OCI-LY7 (cell line): Measurements from ENCODE around the gene IFNL4. TPM values are rescaled to one million over a fixed set of nuclear protein-coding genes. Genes with fewer than 3 reads are reported as not detected.
"Not testable (repeated sequence)": the region's sequence is repeated elsewhere in the genome, so short reads cannot be mapped to it uniquely, and the experiment has no call there.

Source experiments
- BruUV-seq: library from RNA; stranded (reverse); fragments of 400-500 nt; replicated peaks from 2 replicates; lab custom pipeline; 2021; lab: Mats Ljungman, UMichigan
- CTCF ChIA-PET: fragments of 300-600 bp; sonication (Branson Sonifier 250); formaldehyde crosslinking; loops from one replicate; lab custom pipeline; 2022; ENCODE audit warnings: antibody characterized with exemption; ENCODE audit not compliant: unreplicated experiment; lab: Charles Lee
- POLR2A ChIA-PET: fragments of 300-600 bp; sonication (Branson Sonifier 250); formaldehyde crosslinking; loops from one replicate; lab custom pipeline; 2022; ENCODE audit warnings: antibody characterized with exemption; lab: Charles Lee
- DNase-seq: peaks from one replicate; pipeline ENCODE4 v3.0.0-alpha.2; 2015; ENCODE audit warnings: low spot score
- H2AFZ ChIP-seq: fragments of 200-600 bp; sonication (generic), shearing (Covaris generic); 2 replicates; pipeline ENCODE4 v1.6.1; 2014; ENCODE audit warnings: mild to moderate bottlenecking, antibody characterized with exemption, low read length, moderate library complexity
- H3K27ac ChIP-seq: fragments of 200-600 bp; sonication (generic); 2 replicates; pipeline ENCODE4 v1.5.1; 2014; ENCODE audit warnings: mixed run types, low read depth, mild to moderate bottlenecking, moderate library complexity, low read length, inconsistent platforms; ENCODE audit not compliant: poor library complexity, severe bottlenecking
- H3K36me3 ChIP-seq: fragments of 200-600 bp; sonication (generic); 2 replicates; pipeline ENCODE4 v1.6.1; 2014; ENCODE audit warnings: mild to moderate bottlenecking, antibody characterized with exemption, low read length, moderate library complexity, mixed read lengths; ENCODE audit not compliant: insufficient read depth
- H3K4me1 ChIP-seq: fragments of 200-600 bp; sonication (generic); 2 replicates; pipeline ENCODE4 v1.5.1; 2014; ENCODE audit warnings: mild to moderate bottlenecking, low read length; ENCODE audit not compliant: insufficient read depth, poor library complexity, severe bottlenecking
- H3K4me2 ChIP-seq: fragments of 200-600 bp; sonication (generic); 2 replicates; pipeline ENCODE4 v1.6.1; 2014; ENCODE audit warnings: mild to moderate bottlenecking, low read length
- H3K4me3 ChIP-seq: fragments of 200-600 bp; sonication (generic); 2 replicates; pipeline ENCODE4 v1.5.1; 2014; ENCODE audit warnings: mild to moderate bottlenecking, low read depth, low read length; ENCODE audit not compliant: poor library complexity, severe bottlenecking
- H3K79me2 ChIP-seq: fragments of 200-600 bp; sonication (generic); 2 replicates; pipeline ENCODE4 v1.6.1; 2016; ENCODE audit warnings: low read depth, mild to moderate bottlenecking, low read length, moderate library complexity, mixed read lengths; ENCODE audit not compliant: insufficient read depth
- H3K9me2 ChIP-seq: fragments of 200-600 bp; sonication (generic); 2 replicates; pipeline ENCODE4 v1.6.1; 2016; ENCODE audit warnings: mild to moderate bottlenecking, low read length, mixed read lengths; ENCODE audit not compliant: insufficient read depth
- H3K9me3 ChIP-seq: fragments of 200-600 bp; sonication (generic); 2 replicates; pipeline ENCODE4 v1.6.1; 2014; ENCODE audit warnings: mild to moderate bottlenecking, mixed run types, low read length, mixed read lengths
- H4K20me1 ChIP-seq: fragments of 200-600 bp; sonication (generic); 2 replicates; pipeline ENCODE4 v1.6.1; 2014; ENCODE audit warnings: mild to moderate bottlenecking, antibody characterized with exemption, low read length, moderate library complexity, mixed read lengths; ENCODE audit not compliant: insufficient read depth
- EZH2phosphoT487 ChIP-seq: fragments of 200-600 bp; sonication (generic); IDR thresholded peaks from 2 replicates; pipeline ENCODE4 v1.6.1; 2018; ENCODE audit warnings: low read depth, borderline replicate concordance, mild to moderate bottlenecking, mixed run types, antibody characterized with exemption, low read length, moderate library complexity, mixed read lengths
- intact Hi-C: fragments of 100-400 bp; cut with micrococcal nuclease; formaldehyde crosslinking; loops from one replicate; pipeline ENCODE4 v1.10.0; 2022; ENCODE audit not compliant: unreplicated experiment
- total RNA-seq, 2 experiments: library from RNA; depleted of rRNA in 1 of 2; stranded (reverse); fragments of >200 nt in 1 of 2; shearing (Covaris generic) in 1 of 2; gene quantifications; 2 replicates each; pipeline ENCODE4 v1.2.3, GENCODE V29; 2014 to 2022
- TF ChIP-seq, protein P1 (sequence below): fragments of 200-600 bp; sonication (generic); conservative IDR thresholded peaks from 2 replicates; pipeline ENCODE4 v1.5.1; 2014; ENCODE audit warnings: mild to moderate bottlenecking, antibody characterized with exemption, low read length, moderate library complexity, mixed read lengths

IFNL4 gene
- total RNA-seq, 2 experiments from 2014 or later: not detected

DNA sequence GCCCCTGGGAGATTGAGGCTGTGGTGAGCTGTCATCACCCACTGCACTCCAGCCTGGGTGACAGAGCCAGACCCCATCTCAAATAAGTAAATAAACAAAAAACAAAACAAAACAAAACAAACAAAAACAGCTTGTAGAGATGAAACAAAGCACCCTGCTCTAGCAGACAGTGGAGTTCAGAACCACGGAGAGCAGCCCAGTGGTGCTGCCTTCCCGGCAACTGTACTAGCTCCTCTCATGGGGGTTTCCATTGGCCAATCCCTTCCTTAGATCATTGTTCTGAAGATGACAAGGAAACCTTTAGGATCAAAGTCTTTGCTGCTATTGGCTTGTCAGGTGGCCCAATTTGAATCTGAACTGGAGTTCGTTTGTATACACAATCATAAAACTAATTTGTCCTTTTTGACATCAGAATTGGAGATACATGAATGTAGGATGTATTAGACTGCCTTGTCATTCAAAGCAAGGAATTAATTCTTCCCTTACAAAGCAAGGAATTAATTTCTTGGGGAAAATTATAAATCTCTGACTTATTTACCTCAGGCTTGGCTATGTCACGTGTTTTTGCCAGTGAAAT is 24.9 kb downstream of the IFNL4 start:
- no peak overlapping the region for H2AFZ ChIP-seq
- TF ChIP-seq EZH2phosphoT487: no peak
- TF ChIP-seq, protein P1, sequence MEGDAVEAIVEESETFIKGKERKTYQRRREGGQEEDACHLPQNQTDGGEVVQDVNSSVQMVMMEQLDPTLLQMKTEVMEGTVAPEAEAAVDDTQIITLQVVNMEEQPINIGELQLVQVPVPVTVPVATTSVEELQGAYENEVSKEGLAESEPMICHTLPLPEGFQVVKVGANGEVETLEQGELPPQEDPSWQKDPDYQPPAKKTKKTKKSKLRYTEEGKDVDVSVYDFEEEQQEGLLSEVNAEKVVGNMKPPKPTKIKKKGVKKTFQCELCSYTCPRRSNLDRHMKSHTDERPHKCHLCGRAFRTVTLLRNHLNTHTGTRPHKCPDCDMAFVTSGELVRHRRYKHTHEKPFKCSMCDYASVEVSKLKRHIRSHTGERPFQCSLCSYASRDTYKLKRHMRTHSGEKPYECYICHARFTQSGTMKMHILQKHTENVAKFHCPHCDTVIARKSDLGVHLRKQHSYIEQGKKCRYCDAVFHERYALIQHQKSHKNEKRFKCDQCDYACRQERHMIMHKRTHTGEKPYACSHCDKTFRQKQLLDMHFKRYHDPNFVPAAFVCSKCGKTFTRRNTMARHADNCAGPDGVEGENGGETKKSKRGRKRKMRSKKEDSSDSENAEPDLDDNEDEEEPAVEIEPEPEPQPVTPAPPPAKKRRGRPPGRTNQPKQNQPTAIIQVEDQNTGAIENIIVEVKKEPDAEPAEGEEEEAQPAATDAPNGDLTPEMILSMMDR: no peak
- H3K9me2 ChIP-seq: no peaks in the 10 kb centered on the region
- H3K4me3 ChIP-seq: no peak overlapping the region
- H4K20me1 ChIP-seq: no peaks in the 10 kb centered on the region
- no peaks in the 10 kb centered on the region for H3K4me1 ChIP-seq
- H3K36me3 ChIP-seq: no peaks in the 10 kb centered on the region
- H3K27ac ChIP-seq: no peak overlapping the region
- no TSS peak for BruUV-seq
- ChIA-PET CTCF (no interaction called here), POLR2A (interaction anchor here (0.8 kb wide), 1 partner anchor 141 kb away, joined by 3 read pairs; no protein-coding TSS in a partner anchor)
- no peaks in the 10 kb centered on the region for H3K9me3 ChIP-seq
- no peaks in the 10 kb centered on the region for H3K79me2 ChIP-seq
- H3K4me2 ChIP-seq: no peak overlapping the region
- intact Hi-C loops: no loop called here
- no peak for DNase-seq

DNA sequence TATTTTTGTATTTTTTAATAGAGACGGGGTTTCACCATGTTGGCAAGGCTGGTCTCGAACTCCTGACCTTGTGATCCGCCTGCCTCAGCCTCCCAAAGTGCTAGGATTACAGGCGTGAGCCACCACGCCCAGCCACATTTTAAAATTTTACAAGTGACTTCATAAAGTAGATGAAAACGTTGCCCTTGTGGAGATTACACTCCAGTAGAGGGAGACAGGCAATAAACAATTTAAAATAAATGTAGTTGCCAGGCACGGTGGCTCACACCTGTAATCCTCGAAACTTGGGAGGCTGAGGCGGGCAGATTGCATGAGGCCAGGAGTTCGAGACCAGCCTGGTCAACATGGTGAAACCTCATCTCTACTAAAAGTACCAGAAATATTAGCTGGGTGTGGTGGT is 29.5 kb downstream of the IFNL4 start:
- intact Hi-C loops, H3K9me3 ChIP-seq, H3K79me2 ChIP-seq, H2AFZ ChIP-seq, H4K20me1 ChIP-seq, BruUV-seq, H3K27ac ChIP-seq, H3K4me2 ChIP-seq, CTCF ChIA-PET, DNase-seq, H3K9me2 ChIP-seq, H3K4me1 ChIP-seq, H3K4me3 ChIP-seq, POLR2A ChIA-PET, H3K36me3 ChIP-seq: not testable (repeated sequence)
- TF ChIP-seq, protein P1: 0 out of 2 replicates have a peak, but pooled peaks have one; percentile 13

DNA sequence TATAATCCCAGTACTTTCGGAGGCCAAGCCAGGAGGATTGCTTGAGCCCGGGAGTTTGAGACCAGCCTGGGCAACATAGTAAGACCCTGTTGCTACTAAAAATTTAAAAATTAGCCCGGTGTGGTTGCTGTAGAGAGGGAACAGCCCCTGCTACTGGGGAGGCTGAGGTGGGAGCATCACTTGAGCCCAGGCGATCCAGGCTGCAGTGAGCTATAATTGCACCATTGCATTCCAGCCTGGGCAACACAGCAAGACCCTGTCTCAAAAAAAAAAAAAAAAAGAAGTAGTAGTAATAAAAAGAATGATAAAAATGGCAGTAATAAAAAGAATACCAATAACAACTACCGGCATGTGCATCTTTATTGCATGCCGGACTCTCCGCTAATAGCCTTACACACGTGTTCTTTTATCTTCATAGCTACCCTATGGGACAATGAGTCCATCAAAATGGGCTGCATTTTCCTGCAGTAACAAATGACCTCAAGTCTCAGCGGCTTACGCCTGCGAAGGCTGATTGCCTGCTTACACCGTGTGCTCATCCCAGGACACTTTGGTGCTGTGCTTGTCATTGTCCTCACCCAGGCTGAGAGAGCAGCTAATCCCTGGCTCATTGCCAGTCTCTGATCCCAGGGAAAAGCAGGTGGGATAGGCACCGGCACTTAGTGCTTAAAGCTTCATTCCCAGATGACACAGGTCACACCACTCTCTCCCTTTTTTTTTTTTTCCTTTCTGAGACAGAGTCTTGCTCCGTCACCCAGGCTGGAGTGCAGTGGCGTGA is 30.2 kb downstream of the IFNL4 start:
- Histone ChIP-seq H3K9me2 (no peaks in the 10 kb centered on the region), H3K27ac (no peak overlapping the region), H3K36me3 (no peaks in the 10 kb centered on the region), H3K4me1 (no peaks in the 10 kb centered on the region), H4K20me1 (no peaks in the 10 kb centered on the region), H3K79me2 (no peaks in the 10 kb centered on the region), H3K4me2 (no peak overlapping the region), H3K9me3 (no peaks in the 10 kb centered on the region), H2AFZ (no peak overlapping the region), H3K4me3 (no peak overlapping the region)
- DNase-seq: no peak
- ChIA-PET CTCF (no interaction called here), POLR2A (no interaction called here)
- no TSS peak for BruUV-seq
- intact Hi-C loops: no loop called here
- TF ChIP-seq, protein P1: no peak
- no peak for TF ChIP-seq EZH2phosphoT487
